HepG2 (cell line): ENCODE data around the gene HIVEP2. TPM values are rescaled to one million over a fixed set of nuclear protein-coding genes. Genes with fewer than 3 reads are reported as not detected.

Experiments used
- FOXP1 ChIP-seq, 2 experiments: fragments of 450-650 bp in 1 of 2; IDR thresholded peaks; 2 replicates each; pipeline ENCODE4 v1.6.1; 2017 to 2018; ENCODE audit warnings: antibody characterized with exemption in 1 of 2
- HIVEP1 ChIP-seq: sonication (generic); formaldehyde crosslinking; IDR thresholded peaks from 2 replicates; pipeline ENCODE4 v1.4.0; 2020; ENCODE audit warnings: mild to moderate bottlenecking, missing genetic modification reagents
- KDM2A ChIP-seq: sonication (generic); formaldehyde crosslinking; IDR thresholded peaks from 2 replicates; pipeline ENCODE4 v1.4.0; 2020; ENCODE audit warnings: low read depth, missing genetic modification reagents, borderline replicate concordance
- MIER2 ChIP-seq: IDR thresholded peaks from 2 replicates; pipeline ENCODE4 v1.6.1; 2016; ENCODE audit warnings: missing biosample characterization, missing genetic modification reagents
- MYNN ChIP-seq: sonication (generic); formaldehyde crosslinking; IDR thresholded peaks from 2 replicates; pipeline ENCODE4 v1.4.0; 2020; ENCODE audit warnings: mild to moderate bottlenecking, low read depth, missing genetic modification reagents
- NBN ChIP-seq: fragments of 450-650 bp; conservative IDR thresholded peaks from 2 replicates; pipeline ENCODE4 v1.6.1; 2017
- NR2F1 ChIP-seq, 2 experiments: fragments of 450-650 bp in 1 of 2; formaldehyde crosslinking in 1 of 2; IDR thresholded peaks; 2 replicates each; pipeline versions ENCODE4 v1.5.0 to v1.6.1; 2016 to 2020; ENCODE audit warnings: mild to moderate bottlenecking in 1 of 2, missing compliant biosample characterization in 1 of 2, missing genetic modification reagents in 1 of 2, moderate library complexity in 1 of 2
- PBX2 ChIP-seq: IDR thresholded peaks from 2 replicates; pipeline ENCODE4 v1.6.1; 2016; ENCODE audit warnings: control low read depth
- PCBP2 ChIP-seq: fragments of 200-400 bp; formaldehyde crosslinking; optimal IDR thresholded peaks from 2 replicates; pipeline ENCODE3; 2018; ENCODE audit warnings: low read length, low read depth; ENCODE audit not compliant: poor library complexity, severe bottlenecking
- PREB ChIP-seq: sonication (generic); formaldehyde crosslinking; IDR thresholded peaks from 2 replicates; pipeline ENCODE4 v1.4.0; 2020; ENCODE audit warnings: missing genetic modification reagents
- RBM39 ChIP-seq: fragments of 200-400 bp; formaldehyde crosslinking; IDR thresholded peaks from one replicate; pipeline ENCODE4 v1.6.1; 2018; ENCODE audit warnings: antibody characterized with exemption, mild to moderate bottlenecking, low read depth, low read length; ENCODE audit not compliant: poor library complexity, severe bottlenecking
- SIN3B ChIP-seq: fragments of 150-350 bp; IDR thresholded peaks from 2 replicates; pipeline ENCODE4 v1.6.1; 2014; ENCODE audit warnings: low read length
- TCF7L2 ChIP-seq: IDR thresholded peaks from 2 replicates; pipeline ENCODE4 v1.6.1; 2011; ENCODE audit warnings: mild to moderate bottlenecking, low read depth, low read length, moderate library complexity
- ZNF124 ChIP-seq: sonication (generic); formaldehyde crosslinking; IDR thresholded peaks from 2 replicates; pipeline ENCODE4 v1.4.0; 2020; ENCODE audit warnings: missing genetic modification reagents
- ZNF207 ChIP-seq: fragments of 450-650 bp; IDR thresholded peaks from 2 replicates; pipeline ENCODE4 v1.6.1; 2016; ENCODE audit warnings: antibody characterized with exemption, borderline replicate concordance
- ZNF292 ChIP-seq: sonication (generic); formaldehyde crosslinking; IDR thresholded peaks from 2 replicates; pipeline ENCODE4 v1.8.1; 2022; ENCODE audit warnings: mild to moderate bottlenecking, low read depth, missing genetic modification reagents, borderline replicate concordance
- ZNF337 ChIP-seq: sonication (generic); formaldehyde crosslinking; IDR thresholded peaks from 2 replicates; pipeline ENCODE4 v1.5.1; 2020; ENCODE audit warnings: missing genetic modification reagents, low read depth, mild to moderate bottlenecking, borderline replicate concordance
- polyA plus RNA-seq, 8 experiments: library from polyadenylated mRNA; depleted of rRNA in 3 of 8; stranded (reverse) in 7 of 8; unstranded in 1 of 8; fragments of >200 nt; fragmentation: Illumina TruSeq in 4 of 8; extraction: Trizol in 4 of 8; gene quantifications; 2 replicates each; pipeline versions ENCODE4 v1.2.1 to v1.2.3, GENCODE V29; 2011 to 2016; ENCODE audit warnings: low read depth in 4 of 8, missing spikeins in 1 of 8, mixed read lengths in 1 of 8; ENCODE audit not compliant: insufficient read depth in 1 of 8
- total RNA-seq, 5 experiments: library from RNA; depleted of rRNA; stranded (reverse); fragments of >200 nt; fragmentation: Illumina TruSeq; extraction: Trizol; gene quantifications; 2 replicates each; pipeline ENCODE4 v1.2.3, GENCODE V29; 2016; ENCODE audit warnings: low read depth in 1 of 5
- TF ChIP-seq, protein P1 (sequence below), 2 experiments: sonication (generic) in 1 of 2; formaldehyde crosslinking in 1 of 2; IDR thresholded peaks; 2 replicates each; pipeline versions ENCODE4 v1.4.0 to v1.6.1; 2018 to 2020; ENCODE audit warnings: missing genetic modification reagents in 2 of 2, borderline replicate concordance in 1 of 2, low read depth in 1 of 2, mild to moderate bottlenecking in 1 of 2, missing biosample characterization in 1 of 2
- TF ChIP-seq, protein P2 (sequence below): sonication (generic); formaldehyde crosslinking; IDR thresholded peaks from 2 replicates; pipeline ENCODE4 v1.4.0; 2020; ENCODE audit warnings: mild to moderate bottlenecking, missing genetic modification reagents

Gene HIVEP2
- total and polyA plus RNA-seq, 2 of the 13 experiments (the other 11 are each of a cell fraction or from before 2014, with no cell fraction given), result 3.4 to 12.9 TPM

DNA sequence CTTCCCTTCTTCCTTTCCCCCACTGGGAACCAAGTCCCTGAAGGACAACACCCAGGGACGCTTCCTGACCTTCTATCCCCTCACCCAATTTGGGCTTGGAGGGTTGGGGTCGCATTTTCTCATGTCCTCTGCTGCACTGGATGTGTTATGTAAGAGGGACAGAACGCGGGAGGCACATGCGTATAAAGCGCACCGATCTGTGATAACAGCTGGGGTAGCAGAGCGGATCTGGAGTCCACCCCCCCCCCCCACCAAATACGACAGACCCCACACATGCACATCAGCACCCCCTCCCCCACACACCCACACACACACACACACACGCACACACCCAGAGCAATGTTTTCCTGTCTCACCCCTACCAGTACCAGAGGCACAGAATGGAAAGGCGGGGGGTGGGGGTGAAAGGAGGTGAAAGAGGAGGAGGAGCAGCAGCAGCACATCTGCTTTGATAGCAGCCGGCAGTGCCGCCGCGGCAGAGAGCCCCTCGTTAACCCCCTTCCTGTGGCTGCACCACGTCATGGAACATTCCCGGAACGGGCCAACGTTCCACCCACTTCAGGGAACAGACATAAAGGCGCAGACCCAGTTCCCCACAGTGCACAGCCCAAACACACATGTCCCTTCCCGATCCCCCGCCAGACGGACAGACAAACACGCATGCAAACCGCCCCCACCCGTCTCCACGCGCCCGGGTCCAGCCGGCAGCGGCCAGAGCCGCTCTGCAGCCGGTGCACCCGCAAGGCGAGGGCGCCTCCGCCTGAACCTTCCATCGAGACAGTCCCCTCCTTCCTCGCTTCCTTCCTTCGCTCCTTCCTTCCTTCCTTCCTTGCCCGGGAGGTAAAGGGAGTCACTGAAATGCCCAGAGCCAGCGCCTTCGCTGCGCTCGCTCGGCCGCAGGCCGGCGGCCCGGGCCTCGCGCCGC lies 590 bp downstream of the HIVEP2 start (continued):
- TF ChIP-seq PCBP2 (peak; percentile 51), ZNF292 (CRISPR knock-in tag) (0 out of 2 replicates have a peak, but pooled peaks have one; percentile 21), ZNF207 (no peak), ZNF124 (CRISPR knock-in tag) (0 out of 2 replicates have a peak, but pooled peaks have one; percentile 32), TCF7L2 (no peak), KDM2A (CRISPR knock-in tag) (peak; percentile 84), SIN3B (no peak), NBN (no peak), FOXP1 (IDR thresholded peaks at IDR 0.05) (no peak), FOXP1 (CRISPR knock-in tag; IDR thresholded peaks at IDR 0.05) (no peak; the same call in 1 of the 2 replicates), PBX2 (no peak), MYNN (peak; percentile 85; the same call in 1 of the 2 replicates), PREB (CRISPR knock-in tag) (no peak), HIVEP1 (CRISPR knock-in tag) (peak; percentile 70), ZNF337 (CRISPR knock-in tag) (no peak), RBM39 (peak; percentile 95), MIER2 (CRISPR knock-in tag) (no peak), NR2F1 (CRISPR knock-in tag; IDR thresholded peaks at IDR 0.05) (no peak)
- TF ChIP-seq, protein P1, sequence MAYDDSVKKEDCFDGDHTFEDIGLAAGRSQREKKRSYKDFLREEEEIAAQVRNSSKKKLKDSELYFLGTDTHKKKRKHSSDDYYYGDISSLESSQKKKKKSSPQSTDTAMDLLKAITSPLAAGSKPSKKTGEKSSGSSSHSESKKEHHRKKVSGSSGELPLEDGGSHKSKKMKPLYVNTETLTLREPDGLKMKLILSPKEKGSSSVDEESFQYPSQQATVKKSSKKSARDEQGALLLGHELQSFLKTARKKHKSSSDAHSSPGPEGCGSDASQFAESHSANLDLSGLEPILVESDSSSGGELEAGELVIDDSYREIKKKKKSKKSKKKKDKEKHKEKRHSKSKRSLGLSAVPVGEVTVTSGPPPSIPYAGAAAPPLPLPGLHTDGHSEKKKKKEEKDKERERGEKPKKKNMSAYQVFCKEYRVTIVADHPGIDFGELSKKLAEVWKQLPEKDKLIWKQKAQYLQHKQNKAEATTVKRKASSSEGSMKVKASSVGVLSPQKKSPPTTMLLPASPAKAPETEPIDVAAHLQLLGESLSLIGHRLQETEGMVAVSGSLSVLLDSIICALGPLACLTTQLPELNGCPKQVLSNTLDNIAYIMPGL (CRISPR knock-in tag; IDR thresholded peaks at IDR 0.05; ENCODE audit: borderline replicate concordance in 1 of 2, low read depth in 1 of 2), result peak; percentile 16 to 46; a peak in 3 of 4 replicates
- TF ChIP-seq, protein P2, sequence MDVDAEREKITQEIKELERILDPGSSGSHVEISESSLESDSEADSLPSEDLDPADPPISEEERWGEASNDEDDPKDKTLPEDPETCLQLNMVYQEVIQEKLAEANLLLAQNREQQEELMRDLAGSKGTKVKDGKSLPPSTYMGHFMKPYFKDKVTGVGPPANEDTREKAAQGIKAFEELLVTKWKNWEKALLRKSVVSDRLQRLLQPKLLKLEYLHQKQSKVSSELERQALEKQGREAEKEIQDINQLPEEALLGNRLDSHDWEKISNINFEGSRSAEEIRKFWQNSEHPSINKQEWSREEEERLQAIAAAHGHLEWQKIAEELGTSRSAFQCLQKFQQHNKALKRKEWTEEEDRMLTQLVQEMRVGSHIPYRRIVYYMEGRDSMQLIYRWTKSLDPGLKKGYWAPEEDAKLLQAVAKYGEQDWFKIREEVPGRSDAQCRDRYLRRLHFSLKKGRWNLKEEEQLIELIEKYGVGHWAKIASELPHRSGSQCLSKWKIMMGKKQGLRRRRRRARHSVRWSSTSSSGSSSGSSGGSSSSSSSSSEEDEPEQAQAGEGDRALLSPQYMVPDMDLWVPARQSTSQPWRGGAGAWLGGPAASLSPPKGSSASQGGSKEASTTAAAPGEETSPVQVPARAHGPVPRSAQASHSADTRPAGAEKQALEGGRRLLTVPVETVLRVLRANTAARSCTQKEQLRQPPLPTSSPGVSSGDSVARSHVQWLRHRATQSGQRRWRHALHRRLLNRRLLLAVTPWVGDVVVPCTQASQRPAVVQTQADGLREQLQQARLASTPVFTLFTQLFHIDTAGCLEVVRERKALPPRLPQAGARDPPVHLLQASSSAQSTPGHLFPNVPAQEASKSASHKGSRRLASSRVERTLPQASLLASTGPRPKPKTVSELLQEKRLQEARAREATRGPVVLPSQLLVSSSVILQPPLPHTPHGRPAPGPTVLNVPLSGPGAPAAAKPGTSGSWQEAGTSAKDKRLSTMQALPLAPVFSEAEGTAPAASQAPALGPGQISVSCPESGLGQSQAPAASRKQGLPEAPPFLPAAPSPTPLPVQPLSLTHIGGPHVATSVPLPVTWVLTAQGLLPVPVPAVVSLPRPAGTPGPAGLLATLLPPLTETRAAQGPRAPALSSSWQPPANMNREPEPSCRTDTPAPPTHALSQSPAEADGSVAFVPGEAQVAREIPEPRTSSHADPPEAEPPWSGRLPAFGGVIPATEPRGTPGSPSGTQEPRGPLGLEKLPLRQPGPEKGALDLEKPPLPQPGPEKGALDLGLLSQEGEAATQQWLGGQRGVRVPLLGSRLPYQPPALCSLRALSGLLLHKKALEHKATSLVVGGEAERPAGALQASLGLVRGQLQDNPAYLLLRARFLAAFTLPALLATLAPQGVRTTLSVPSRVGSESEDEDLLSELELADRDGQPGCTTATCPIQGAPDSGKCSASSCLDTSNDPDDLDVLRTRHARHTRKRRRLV, result peak; percentile 75; the same call in 1 of the 2 replicates
